ENCODE results near the gene ZFPM1. TPM values are rescaled to one million over a fixed set of nuclear protein-coding genes. Genes with fewer than 3 reads are reported as not detected.

Gene ZFPM1
- total RNA-seq, 1 donor from 2014 or later = 6.2 TPM

DNA sequence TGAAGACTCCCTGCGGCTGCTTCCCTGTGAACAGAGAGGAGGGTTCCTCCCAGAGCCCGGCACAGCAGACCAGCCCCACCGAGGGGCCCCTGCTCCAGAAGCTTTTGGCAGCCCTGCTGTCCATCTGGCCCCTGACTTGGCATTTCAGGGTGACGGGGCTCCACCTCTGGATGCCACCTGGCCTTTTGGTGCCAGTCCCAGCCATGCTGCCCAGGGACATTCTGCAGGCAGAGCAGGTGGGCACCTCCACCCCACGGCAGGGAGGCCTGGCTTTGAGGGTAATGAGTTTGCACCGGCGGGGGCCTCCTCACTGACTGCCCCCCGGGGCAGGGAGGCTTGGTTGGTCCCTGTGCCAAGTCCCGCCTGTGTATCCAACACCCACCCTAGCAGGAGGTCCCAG, 20.3 kb upstream of the ZFPM1 start:
- TF ChIP-seq, protein P1, sequence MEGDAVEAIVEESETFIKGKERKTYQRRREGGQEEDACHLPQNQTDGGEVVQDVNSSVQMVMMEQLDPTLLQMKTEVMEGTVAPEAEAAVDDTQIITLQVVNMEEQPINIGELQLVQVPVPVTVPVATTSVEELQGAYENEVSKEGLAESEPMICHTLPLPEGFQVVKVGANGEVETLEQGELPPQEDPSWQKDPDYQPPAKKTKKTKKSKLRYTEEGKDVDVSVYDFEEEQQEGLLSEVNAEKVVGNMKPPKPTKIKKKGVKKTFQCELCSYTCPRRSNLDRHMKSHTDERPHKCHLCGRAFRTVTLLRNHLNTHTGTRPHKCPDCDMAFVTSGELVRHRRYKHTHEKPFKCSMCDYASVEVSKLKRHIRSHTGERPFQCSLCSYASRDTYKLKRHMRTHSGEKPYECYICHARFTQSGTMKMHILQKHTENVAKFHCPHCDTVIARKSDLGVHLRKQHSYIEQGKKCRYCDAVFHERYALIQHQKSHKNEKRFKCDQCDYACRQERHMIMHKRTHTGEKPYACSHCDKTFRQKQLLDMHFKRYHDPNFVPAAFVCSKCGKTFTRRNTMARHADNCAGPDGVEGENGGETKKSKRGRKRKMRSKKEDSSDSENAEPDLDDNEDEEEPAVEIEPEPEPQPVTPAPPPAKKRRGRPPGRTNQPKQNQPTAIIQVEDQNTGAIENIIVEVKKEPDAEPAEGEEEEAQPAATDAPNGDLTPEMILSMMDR (IDR thresholded peaks at IDR 0.05; ENCODE audit: insufficient read depth, low read length, poor library complexity, severe bottlenecking) = no peak
- Histone ChIP-seq H3K36me3 (ENCODE audit: control insufficient read depth, insufficient read depth, low read length) (no peaks in the 10 kb centered on the region), H3K27me3 (ENCODE audit: control insufficient read depth, insufficient read depth, low read length) (peaks cover 14% of the 10 kb centered on the region), H3K4me3 (ENCODE audit: low read depth, low read length) (no peak overlapping the region)
- DNase-seq (ENCODE audit: low read depth) = no peak

DNA sequence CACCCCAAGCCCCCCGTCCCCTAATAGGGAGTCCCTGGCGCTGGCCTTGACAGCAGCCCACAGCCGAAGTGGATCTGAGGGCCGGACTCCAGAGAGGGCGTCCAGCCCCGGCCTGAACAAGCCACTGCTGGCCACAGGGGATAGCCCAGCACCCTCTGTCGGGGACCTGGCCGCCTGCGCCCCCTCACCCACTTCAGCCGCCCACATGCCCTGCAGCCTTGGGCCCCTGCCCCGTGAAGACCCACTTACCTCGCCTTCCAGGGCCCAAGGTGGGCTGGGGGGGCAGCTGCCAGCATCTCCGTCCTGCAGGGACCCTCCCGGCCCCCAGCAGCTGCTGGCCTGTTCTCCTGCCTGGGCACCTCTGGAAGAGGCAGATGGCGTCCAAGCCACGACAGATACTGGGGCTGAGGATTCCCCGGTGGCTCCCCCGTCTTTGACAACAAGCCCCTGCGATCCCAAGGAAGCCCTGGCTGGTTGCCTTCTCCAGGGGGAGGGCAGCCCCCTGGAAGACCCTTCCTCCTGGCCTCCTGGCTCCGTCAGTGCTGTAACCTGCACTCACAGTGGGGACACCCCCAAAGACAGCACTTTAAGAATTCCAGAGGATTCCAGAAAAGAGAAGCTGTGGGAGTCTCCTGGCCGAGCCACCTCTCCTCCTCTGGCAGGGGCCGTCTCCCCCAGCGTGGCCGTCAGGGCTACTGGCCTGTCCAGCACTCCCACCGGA, 19.3 kb upstream of the ZFPM1 start:
- Histone ChIP-seq H3K36me3 (ENCODE audit: control insufficient read depth, insufficient read depth, low read length) (no peaks in the 10 kb centered on the region), H3K27me3 (ENCODE audit: control insufficient read depth, insufficient read depth, low read length) (peaks cover 14% of the 10 kb centered on the region), H3K4me3 (ENCODE audit: low read depth, low read length) (no peak overlapping the region)
- TF ChIP-seq, protein P1 (IDR thresholded peaks at IDR 0.05; ENCODE audit: insufficient read depth, low read length, poor library complexity, severe bottlenecking) = no peak
- no peak for DNase-seq (ENCODE audit: low read depth)

DNA sequence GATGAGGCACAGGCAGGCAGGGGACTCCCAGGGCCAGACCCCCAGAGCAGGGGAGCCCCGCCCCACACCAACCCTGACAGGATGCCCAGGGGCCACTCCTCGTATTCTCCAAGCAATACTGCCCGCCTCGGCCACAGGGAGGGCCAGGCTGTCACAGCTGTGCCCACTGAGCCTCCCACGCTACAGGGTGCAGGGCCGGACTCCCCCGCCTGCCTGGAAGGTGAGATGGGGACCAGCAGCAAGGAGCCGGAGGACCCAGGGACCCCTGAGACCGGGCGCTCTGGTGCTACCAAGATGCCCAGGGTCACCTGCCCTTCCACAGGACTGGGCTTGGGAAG, 18.8 kb upstream of the ZFPM1 start:
- TF ChIP-seq, protein P1 (IDR thresholded peaks at IDR 0.05; ENCODE audit: insufficient read depth, low read length, poor library complexity, severe bottlenecking) = no peak
- DNase-seq (ENCODE audit: low read depth) = no peak
- peaks cover 14% of the 10 kb centered on the region for H3K27me3 ChIP-seq (ENCODE audit: control insufficient read depth, insufficient read depth, low read length)
- H3K36me3 ChIP-seq (ENCODE audit: control insufficient read depth, insufficient read depth, low read length) = no peaks in the 10 kb centered on the region
- H3K4me3 ChIP-seq (ENCODE audit: low read depth, low read length) = no peak overlapping the region

DNA sequence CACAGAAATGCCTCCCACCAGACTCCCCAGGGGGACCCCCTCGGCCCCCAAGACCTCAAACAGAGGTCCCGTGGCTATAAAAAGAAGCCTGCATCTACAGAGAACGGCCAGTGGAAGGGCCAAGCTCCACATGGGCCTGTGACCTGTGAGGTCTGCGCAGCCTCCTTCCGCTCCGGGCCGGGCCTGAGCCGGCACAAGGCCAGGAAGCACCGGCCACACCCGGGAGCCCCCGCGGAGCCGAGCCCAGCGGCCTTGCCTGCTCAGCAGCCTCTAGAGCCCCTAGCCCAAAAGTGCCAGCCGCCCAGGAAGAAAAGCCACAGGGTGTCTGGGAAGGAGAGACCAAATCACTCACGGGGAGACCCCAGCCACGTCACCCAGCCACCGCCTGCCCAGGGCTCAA, 18.3 kb upstream of the ZFPM1 start:
- DNase-seq (ENCODE audit: low read depth) = no peak
- Histone ChIP-seq H3K4me3 (ENCODE audit: low read depth, low read length) (no peak overlapping the region), H3K36me3 (ENCODE audit: control insufficient read depth, insufficient read depth, low read length) (no peaks in the 10 kb centered on the region), H3K27me3 (ENCODE audit: control insufficient read depth, insufficient read depth, low read length) (peaks cover 14% of the 10 kb centered on the region)
- TF ChIP-seq, protein P1 (IDR thresholded peaks at IDR 0.05; ENCODE audit: insufficient read depth, low read length, poor library complexity, severe bottlenecking) = no peak

DNA sequence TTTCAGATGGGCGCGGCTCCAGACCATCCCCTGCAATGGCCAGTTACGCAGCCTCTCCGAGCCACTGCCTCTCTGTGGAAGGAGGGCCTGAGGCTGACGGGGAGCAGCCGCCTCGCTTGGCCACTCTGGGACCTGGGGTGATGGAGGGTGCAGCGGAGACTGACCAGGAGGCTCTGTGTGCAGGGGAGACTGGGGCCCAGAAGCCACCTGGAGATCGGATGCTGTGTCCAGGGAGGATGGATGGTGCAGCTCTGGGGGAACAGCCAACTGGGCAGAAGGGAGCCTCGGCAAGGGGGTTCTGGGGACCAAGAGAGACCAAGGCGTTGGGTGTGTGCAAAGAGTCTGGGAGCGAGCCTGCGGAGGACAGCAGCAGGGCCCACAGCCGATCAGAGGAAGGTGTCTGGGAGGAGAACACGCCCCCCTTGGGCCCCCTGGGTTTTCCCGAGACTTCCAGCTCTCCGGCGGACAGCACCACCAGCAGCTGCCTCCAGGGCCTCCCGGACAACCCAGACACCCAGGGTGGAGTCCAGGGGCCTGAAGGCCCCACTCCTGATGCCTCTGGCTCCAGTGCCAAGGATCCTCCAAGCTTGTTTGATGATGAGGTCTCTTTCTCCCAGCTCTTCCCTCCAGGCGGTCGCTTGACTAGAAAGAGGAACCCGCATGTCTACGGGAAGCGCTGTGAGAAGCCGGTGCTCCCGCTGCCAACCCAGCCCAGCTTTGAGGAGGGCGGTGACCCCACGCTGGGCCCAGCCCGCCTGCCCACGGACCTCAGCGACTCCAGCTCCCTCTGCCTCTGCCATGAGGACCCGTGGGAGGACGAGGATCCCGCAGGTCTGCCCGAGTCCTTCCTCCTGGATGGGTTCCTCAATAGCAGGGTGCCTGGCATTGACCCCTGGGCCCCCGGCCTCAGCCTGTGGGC, 17.4 kb upstream of the ZFPM1 start:
- H3K4me3 ChIP-seq (ENCODE audit: low read depth, low read length) = no peak overlapping the region
- DNase-seq (ENCODE audit: low read depth) = no peak
- H3K27me3 ChIP-seq (ENCODE audit: control insufficient read depth, insufficient read depth, low read length) = peaks cover 14% of the 10 kb centered on the region
- TF ChIP-seq, protein P1 (IDR thresholded peaks at IDR 0.05; ENCODE audit: insufficient read depth, low read length, poor library complexity, severe bottlenecking) = no peak
- no peaks in the 10 kb centered on the region for H3K36me3 ChIP-seq (ENCODE audit: control insufficient read depth, insufficient read depth, low read length)

Measured in kidney epithelial cell (primary cell).